HG03521 (cell line): ENCODE measurements around the gene EVI5.
A peak's percentile ranks its signal among the peaks of the same experiment; 100 is the strongest.

ENCODE experiments used
- ATAC-seq: cut with Tn5 transposase; IDR thresholded peaks from one replicate; pipeline ENCODE4 v1.9.1; 2021; ENCODE audit warnings: mild to moderate bottlenecking, moderate library complexity; ENCODE audit not compliant: unreplicated experiment

The EVI5 gene

GRCh38 chr1:92465256-92465647 is 319.7 kb downstream of the EVI5 start:
- ATAC-seq: no peak

DNA sequence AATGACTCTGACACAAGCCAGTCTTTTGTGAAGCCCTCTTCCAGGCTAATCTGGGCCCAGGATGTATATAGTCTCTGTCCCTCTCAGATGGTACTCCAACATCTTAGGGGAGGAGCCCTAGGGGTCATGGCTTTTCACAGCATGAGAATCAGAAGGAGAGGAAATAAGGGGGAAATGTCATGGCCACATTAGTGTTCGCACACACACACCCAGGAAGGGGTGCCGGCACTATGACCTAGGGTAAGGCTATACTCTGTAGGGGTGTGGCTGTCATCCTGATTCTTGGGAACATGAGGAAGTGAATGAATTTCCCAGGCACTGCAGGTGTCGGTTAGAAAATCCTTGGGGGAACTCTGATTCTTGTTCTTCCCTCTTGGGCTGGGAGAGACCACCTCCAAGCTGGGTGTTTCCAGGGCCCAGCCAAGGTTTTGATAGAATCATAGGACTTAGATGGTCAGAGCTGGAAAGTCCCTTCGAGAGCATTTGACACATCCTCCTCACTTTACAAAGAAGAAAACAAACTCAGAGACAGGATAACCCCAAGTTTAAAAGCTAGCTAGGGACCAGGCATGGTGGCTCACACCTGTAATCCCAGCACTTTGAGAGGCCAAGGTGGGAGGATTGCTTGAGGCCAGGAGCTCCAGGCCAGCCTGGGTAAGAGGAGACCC is 320.2 kb downstream of the EVI5 start:
- no peak for ATAC-seq

DNA sequence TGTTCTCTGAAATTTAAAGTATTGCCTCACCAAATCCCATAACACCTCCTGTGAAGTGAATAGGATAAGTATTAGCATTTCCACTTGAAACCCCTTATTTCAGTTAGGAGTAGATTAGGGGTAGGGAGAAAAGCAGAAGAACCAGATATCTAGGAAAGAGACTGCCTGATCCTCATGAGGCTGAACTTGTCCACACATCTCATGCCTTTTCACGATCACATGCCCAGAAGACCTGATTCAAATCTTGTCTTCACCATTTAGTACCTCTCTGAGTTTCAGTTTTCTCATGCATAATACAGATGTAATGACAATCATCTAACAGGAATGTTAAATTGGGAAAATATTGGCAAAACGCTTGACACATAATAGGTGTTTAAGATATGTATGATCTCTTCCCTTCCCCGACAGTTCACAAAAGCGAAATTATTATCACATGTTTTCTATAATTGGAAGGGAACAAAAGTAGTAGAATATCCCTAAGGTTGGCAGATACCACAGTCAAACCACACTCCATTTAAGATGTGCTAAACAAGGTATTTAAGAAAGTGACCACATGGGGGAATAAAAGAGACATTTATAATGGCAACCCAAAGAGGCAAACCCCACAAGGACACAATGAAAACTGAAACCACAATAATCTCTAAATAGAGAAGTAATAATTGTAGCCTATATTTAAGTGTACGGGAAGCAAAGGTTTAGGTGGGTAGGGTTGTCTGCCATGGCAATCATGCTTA is 323.4 kb downstream of the EVI5 start:
- peak; percentile 64 for ATAC-seq

DNA sequence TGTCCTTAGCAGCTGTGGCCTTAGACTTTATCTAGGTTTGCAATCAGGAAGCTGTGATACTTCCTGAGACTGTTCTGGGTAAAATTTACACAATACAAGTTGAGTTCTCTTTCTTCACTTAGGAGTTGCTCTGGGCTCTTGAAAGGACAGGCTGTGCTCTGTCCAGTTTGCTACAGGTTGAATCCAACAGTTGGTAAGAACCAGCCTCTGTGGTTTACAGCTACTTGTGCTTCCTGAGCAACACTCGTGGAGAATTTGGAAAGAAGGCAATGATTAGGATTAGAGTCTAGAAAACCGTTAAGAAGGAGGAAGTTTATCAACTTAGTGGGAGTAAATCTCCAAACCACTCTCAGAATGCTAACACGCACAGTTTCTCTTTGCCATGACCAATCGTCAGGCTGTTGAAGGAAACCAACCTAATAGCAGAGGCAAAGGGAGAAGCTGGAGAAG is 325.0 kb downstream of the EVI5 start:
- ATAC-seq: no peak
